Omental fat pad (tissue), 4 donors: ENCODE results near the gene OLFML2A. TPM values are rescaled to one million over a fixed set of nuclear protein-coding genes. Genes with fewer than 3 reads are reported as not detected.
A peak's percentile ranks its signal among the peaks of the same experiment; 100 is the strongest.

Experiments used
- ATAC-seq: fragments of 150-250 bp; one replicate; pipeline ENCODE4 v1.9.1; 2016; ENCODE audit warnings: mild to moderate bottlenecking, moderate library complexity; ENCODE audit not compliant: low FRiP score
- DNase-seq: peaks from one replicate; pipeline ENCODE4 v3.0.0-alpha.2; 2019; ENCODE audit warnings: low spot score
- total RNA-seq, 4 donors: library from RNA; depleted of rRNA; stranded (reverse); fragments of >200 nt; gene quantifications; one replicate each; pipeline ENCODE4 v1.1.0, GENCODE V29; 2016
- TF ChIP-seq, protein P1 (sequence below), 3 donors: fragments of 450-650 bp; IDR thresholded peaks; one replicate each; pipeline ENCODE4 v1.5.1; 2016 to 2017; ENCODE audit warnings: antibody characterized with exemption in 3 of 3, mild to moderate bottlenecking in 3 of 3, moderate library complexity in 2 of 3

OLFML2A gene
- total RNA-seq, 4 donors from 2014 or later = 6.0 to 62.6 (median 10.8) TPM

DNA sequence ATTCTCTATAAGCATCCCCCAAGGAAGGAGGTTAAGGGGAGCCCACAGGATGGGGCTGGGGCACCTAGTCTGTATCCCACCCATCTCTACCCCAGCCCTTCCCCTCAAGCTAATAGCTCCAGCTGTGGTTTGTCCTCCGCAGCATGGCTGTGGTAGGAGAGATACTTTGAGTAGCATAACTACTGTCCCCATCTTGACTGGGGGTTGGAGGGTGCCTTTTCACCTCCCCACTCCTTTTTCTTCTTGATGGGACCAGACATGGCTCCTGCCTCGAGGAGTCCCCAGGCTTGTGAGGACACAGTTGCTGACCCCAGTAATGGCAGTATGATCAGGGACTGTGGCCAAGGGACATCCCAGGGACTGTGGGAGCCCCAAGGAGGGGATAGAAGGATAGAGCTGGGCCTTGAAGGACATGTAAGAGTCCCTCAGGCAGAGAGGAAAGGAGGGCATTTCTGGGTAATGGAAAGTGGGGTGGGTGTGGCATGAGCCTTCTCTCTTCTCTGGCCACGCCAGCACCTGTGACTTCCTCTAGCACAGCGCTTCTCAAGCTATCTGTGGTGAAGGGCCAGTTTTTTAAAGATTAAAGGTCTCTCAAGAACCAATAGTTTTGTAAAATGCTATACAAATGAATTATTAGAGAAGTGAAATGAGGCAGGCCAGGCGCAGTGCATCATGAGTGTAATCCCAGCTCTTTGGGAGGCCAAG lies 14.0 kb downstream of the OLFML2A start:
- ATAC-seq = no peak
- DNase-seq = no peak
- TF ChIP-seq, protein P1, sequence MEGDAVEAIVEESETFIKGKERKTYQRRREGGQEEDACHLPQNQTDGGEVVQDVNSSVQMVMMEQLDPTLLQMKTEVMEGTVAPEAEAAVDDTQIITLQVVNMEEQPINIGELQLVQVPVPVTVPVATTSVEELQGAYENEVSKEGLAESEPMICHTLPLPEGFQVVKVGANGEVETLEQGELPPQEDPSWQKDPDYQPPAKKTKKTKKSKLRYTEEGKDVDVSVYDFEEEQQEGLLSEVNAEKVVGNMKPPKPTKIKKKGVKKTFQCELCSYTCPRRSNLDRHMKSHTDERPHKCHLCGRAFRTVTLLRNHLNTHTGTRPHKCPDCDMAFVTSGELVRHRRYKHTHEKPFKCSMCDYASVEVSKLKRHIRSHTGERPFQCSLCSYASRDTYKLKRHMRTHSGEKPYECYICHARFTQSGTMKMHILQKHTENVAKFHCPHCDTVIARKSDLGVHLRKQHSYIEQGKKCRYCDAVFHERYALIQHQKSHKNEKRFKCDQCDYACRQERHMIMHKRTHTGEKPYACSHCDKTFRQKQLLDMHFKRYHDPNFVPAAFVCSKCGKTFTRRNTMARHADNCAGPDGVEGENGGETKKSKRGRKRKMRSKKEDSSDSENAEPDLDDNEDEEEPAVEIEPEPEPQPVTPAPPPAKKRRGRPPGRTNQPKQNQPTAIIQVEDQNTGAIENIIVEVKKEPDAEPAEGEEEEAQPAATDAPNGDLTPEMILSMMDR (IDR thresholded peaks at IDR 0.05) = no peak

DNA sequence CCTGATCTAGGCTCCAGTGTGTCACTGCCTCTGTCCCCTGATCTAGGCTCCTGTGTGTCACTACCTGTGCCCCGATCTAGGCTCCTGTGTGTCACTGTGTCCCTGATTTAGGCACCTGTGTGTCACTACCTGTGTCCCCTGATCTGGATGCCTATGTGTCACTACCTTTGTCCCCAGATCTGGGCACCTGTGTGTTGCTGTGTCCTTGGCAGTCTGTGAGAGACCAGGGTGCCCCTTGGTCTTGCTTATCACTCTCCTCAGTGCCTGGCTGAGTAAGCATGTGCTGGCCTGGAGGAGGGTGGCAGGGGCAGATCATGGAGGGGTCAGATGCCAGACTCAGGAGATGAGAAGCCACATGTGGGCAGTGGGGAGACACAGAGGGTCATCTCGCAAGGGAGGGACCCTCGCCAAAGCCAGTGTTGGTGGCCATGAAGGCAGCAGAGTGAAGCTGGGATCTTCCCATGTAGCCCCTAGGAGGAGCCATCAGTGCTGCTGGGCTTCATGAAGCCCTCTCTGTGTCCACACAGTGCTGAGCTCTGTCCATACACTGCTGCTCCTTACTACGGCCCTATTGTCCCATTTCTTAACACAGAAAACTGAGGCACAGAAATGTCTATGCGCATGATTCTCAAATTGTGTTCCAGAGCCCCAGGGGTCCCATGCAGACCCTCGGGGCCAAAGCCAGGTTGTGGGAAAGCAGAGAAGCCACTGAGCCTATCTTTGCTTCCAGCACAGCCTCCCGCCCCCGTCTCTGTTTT lies 15.5 kb downstream of the OLFML2A start:
- ATAC-seq (no peak), DNase-seq (no peak)
- TF ChIP-seq, protein P1 (IDR thresholded peaks at IDR 0.05) = no peak

DNA sequence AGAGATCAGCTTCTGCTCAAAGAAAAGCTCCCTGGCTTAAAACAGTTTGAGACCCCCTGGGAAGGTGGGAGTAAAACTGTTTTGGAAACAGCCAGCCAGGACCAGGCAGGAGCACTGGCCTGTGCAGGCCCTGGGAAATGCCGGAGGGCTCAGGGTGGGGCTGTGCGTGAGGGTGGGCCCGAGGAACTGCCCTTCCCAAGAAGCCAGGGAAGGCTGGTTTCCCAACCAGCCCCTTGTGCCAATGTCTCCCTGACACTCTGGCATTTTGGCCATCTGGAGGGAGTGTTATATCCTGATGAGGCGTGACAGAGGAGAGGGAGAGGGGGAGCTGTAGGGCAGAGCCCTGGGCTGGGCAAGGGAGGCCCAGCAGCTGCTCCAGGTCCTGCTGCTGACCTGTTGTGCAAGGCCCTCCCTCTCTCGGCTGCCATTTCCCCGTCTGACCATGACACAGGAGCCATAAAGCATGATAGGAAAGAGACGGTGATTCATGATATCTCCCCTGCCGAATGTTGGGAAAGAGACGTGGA lies 16.1 kb downstream of the OLFML2A start:
- ATAC-seq (peak; percentile 79), DNase-seq (no peak)
- TF ChIP-seq, protein P1 (IDR thresholded peaks at IDR 0.05) = no peak

DNA sequence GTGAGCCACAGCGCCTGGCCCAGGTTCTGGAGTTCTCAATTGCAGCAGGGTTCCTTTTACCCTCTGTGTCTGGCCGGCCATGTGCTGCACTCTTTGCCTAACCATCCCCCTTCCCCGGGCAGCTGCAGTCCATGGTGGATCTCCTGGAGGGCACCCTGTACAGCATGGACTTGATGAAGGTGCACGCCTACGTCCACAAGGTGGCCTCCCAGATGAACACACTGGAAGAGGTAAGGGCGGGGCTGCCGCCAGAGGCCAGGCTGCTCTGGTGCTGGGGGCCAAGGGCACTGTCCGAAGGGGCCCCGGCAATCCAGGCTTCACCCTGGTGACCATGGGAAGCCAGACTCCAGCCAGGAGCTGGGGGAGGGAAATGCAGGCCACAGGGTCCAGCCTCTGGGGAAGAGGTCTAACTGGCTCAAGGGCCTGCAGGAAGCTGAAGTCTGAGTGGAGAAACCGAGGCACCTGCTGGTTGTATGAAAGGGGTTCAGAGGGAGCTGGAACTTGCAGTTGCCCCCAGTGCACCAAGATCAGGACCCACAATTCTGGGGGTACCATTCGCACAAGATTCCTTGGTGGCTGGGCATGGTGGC lies 18.1 kb downstream of the OLFML2A start:
- TF ChIP-seq, protein P1 (IDR thresholded peaks at IDR 0.05) = no peak
- DNase-seq (no peak), ATAC-seq (no peak)

DNA sequence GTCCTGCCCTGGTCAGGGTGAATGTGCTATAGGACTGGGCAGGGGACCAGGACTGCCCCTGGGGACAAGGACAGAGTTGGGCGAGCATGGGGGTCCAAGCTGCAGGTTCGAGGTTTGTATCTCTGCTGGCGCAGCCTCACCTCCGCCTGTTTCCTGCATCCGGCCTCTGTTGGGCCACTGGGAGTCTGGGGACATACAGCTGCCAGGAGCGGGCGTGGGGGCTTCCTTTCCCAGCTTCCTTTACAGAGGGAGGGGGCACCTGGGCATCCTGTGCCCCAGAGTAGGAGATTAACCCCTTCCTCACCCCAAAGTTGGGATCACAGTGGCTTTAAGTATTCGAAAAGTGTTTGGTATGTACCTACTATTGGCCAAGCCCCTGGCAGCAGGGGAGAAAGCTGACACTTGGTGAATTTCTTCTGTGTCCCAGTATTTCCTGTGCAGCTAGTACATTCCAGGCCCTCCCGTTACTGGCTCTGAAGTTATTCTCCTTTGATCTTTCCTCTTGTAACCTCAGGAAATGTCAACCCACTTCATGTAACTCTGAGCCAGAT lies 19.0 kb downstream of the OLFML2A start:
- TF ChIP-seq, protein P1 (IDR thresholded peaks at IDR 0.05) = no peak
- DNase-seq (no peak), ATAC-seq (no peak)

- DNase-seq (no peak), ATAC-seq (peak; percentile 33)
- TF ChIP-seq, protein P1 (IDR thresholded peaks at IDR 0.05) = no peak
Observed at GRCh38 chr9:124797343-124798103, 20.6 kb downstream of the OLFML2A start.
